Ramos (cell line): ENCODE results near the gene SRXN1.

Experiments
- in situ Hi-C: fragments of 300-500 bp; cut with MboI; formaldehyde crosslinking; loops from one replicate; pipeline ENCODE4 v1.14.3; 2022; ENCODE audit warnings: low sequenced_read_pairs; ENCODE audit not compliant: unreplicated experiment

SRXN1 gene

DNA sequence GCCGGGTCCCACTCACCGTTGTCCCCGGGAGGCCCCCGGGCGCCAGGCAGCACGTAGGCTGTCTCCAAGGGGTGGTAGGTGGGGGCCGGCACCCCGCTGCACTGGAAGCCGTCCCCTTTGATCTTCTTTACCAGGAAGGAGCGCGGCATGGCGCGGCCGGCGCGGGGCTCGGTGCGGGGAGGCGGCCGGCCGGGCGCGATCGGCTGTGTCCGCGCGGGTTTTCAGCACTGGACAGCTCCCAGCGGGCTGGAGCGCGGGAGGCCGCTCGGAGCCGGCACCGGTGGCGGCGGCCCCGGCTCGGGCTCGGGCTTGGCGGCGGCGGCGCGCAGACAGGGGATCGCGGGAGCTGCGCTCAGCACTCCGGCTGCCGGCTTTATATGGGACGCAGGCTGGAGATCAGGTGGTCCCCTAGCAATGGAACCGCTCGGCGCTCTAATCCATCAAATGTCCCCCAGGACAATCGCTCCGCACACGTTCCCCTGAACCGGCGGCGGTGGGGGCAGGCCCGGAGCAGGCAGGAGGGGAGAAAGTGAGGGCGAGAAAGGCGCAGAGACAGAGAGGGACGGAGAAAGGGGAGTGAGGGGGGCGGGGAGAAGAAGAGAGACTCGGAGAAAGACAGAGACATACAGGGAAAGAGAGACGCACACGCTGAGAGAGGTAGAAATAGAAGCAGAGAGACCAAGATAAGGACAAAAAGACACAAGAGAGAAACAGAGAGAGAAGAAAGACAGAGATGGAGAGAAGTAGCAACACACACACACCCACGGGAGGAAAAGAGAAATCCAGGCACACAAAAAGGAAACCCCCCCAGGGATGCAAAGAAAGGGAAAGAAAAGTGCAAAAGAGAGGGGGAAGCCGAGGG, 22.7 kb upstream of the SRXN1 start, which contains the start of gene SCRT2:
SCRT2 (minus strand) TSS at position 350 of the 862 bp plus-strand sequence; CDS start at position 149, 201 bp downstream.
- in situ Hi-C loops = no loop called here

GRCh38 chr20:675033-675452, 22.0 kb upstream of the SRXN1 start:
- in situ Hi-C loops = no loop called here

- in situ Hi-C loops = no loop called here
Observed at GRCh38 chr20:673603-674001, 20.6 kb upstream of the SRXN1 start.

GRCh38 chr20:672963-673602, 20.1 kb upstream of the SRXN1 start:
- in situ Hi-C loops = no loop called here

- in situ Hi-C loops = no loop called here
Observed at GRCh38 chr20:671252-672030, 18.4 kb upstream of the SRXN1 start.

DNA sequence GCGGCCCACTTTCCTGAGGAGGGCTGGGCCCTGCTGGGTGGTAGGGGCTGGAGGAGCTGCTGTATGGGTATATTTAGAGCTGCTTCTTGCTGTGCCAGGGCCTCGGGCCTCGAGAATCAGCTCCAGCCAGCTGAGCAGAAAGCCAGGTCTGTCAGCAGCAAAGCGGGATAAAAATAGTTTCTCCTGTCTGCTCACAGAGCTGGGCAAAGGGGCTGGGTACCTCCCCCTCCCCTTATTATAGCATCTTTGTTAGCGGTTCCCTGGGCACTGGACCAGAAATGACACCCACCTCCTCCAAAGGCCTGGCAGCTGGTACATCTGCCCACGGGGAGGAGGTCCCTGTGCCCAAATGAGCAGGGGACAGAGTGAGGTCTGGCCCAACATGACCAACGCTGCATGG, 16.6 kb upstream of the SRXN1 start:
- in situ Hi-C loops = no loop called here

DNA sequence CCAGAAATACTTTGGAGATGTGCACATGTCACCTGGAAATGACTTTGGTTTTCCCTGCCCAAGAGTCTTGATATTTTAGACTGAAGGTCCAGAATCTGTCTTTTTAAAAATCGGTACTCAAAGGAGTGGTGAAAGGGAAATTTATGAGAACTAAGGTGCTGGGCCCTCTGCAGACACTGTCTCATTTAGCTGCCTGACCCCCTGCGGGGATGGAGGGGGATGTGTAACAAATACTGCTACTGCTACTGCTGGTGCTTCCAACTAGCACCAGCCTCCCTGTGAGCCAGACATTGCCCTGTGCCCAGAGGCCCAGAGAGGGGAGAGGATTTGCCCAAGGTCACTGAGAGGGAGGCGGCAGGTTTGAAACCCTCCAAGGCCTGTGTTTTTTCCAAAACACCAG, 15.6 kb upstream of the SRXN1 start:
- in situ Hi-C loops = no loop called here

DNA sequence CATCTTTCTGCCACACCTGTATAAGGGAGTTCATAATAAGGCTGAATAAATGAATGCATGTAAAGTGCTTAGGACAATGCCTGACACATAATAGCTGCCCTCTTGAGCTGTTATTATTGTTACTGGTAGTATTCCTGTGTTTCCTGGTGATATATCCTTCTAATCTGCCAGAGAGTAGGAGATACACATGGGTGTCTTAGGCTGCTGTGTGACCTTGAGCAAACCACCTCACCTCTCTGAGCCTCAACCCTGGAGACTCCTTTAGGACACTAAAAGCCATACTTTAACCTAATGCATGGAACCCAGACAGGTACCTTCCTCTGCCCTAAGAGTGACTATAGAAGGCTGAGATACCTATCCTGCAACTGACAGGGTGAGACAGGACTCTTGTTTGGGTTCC, 15.1 kb upstream of the SRXN1 start:
- in situ Hi-C loops = no loop called here

- in situ Hi-C loops = no loop called here
Observed at GRCh38 chr20:667351-668034, 14.5 kb upstream of the SRXN1 start.

- in situ Hi-C loops = no loop called here
Observed at GRCh38 chr20:666877-667276, 13.9 kb upstream of the SRXN1 start.

DNA sequence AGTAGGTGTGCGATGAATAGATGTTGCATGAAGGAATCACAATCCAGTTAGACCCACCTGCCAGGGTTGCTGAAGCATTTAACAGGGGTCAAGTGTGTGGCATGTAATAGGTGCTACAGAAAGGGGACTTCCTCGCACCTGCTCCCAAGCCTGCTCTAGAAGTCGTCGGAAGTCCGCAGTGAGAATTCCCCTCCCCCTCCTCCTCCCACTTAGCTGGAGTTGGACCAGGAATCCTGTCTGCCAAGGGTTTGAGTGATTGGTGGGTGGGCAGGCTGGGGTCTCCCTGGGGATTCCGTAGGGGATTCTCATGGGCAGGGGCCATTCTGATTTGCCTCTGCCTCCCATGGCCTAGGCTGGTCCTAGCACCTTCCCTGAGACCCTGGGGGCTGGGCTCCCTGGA, 12.3 kb upstream of the SRXN1 start:
- in situ Hi-C loops = no loop called here

DNA sequence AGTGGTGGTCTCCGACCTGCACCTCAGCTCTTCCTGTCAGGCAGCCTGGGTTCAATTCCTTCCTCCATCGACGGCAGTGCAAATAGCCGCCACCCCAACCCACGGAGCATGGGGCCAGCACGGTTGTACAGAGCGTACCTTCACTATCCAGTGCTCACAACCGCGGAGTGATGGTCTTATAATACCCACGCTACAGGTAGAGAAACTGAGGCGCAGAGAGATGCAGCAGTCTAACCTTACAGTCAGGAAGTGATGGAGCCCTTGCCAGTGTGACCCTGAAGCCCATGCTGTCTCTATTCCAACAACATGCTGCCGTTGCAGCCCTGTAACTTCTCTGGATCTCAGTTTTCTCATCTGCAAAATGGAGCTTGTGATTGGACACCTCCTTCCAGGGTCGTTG, 11.6 kb upstream of the SRXN1 start:
- in situ Hi-C loops = no loop called here

- in situ Hi-C loops = no loop called here
Observed at GRCh38 chr20:664151-664550, 11.2 kb upstream of the SRXN1 start.

DNA sequence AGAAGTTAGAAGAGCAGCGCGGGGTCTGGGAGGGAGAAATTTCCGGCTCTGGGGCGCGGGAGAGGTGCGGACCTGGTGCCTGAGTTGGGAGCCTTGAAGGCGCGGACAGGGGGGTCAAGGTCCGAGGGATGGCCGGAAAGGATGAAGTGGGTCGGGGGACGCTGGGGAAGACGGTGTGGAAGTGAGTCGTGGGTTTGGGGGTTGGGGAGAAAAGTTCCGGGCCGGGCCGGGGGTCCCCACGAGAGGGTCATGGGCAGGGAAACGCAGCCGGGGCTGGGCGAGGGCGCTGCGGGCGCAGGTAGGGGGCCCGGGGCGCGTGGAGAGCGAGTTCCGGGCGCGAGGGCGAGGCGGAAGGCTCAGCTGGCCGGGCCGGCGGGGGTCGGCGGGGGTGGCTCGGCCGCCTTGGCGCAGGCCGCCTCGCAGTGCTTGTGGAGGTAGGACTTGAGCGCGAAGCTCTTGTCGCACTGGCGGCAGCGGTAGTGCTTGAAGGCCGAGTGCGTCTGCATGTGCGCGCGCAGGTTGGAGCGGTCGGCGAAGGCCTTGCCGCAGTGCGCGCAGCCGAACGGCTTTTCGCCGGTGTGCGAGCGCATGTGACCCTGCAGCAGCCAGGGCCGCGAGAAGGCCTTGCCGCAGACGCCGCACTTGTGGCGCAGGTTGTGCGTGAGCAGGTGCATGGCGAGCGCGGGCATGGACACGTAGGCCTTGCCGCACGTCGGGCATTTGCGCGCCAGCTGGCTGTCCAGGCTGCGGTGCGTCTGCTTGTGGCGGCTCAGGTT, 10.5 kb upstream of the SRXN1 start:
- in situ Hi-C loops = no loop called here

GRCh38 chr20:662277-663192, 9.5 kb upstream of the SRXN1 start:
- in situ Hi-C loops = no loop called here

- in situ Hi-C loops = no loop called here
Observed at GRCh38 chr20:661474-662270, 8.7 kb upstream of the SRXN1 start.

DNA sequence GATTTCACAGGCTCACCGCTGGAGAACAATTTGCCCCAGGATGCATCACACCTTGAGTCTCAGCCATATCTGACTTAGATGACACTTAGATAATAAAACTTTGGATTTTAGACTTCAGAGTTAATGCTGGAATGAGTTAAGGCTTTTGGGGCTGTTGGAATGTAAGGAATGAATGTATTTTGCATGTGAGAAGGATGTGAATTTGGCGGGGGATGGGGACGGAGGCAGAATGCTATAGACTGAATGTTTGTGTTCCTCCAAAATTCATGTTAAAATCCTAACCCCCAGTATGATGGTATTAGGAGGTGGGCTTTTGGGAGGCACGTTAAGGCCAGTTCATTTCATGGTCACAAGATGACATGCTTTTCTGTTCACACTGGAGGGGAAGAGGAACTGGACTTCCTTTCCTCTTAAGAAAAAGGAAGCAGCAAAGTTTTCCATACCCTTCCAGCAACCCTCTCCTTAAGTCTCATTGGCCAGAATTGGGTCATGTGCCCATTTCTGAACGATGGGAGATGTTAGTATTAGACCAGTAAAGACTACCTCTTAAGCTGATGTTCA, 5.8 kb upstream of the SRXN1 start:
- in situ Hi-C loops = no loop called here

- in situ Hi-C loops = no loop called here
Observed at GRCh38 chr20:658202-658601, 5.2 kb upstream of the SRXN1 start.
